HepG2 (cell line): ENCODE results near the gene SARNP. TPM values are rescaled to one million over a fixed set of nuclear protein-coding genes. Genes with fewer than 3 reads are reported as not detected.

Experiments
- ARNTL ChIP-seq: sonication (generic); formaldehyde crosslinking; IDR thresholded peaks from 2 replicates; pipeline ENCODE4 v1.4.0; 2020; ENCODE audit warnings: mild to moderate bottlenecking, missing genetic modification reagents
- BRCA1 ChIP-seq: sonication (generic); formaldehyde crosslinking; IDR thresholded peaks from 2 replicates; pipeline ENCODE4 v1.4.0; 2020; ENCODE audit warnings: missing genetic modification reagents
- DNMT1 ChIP-seq: sonication (generic); formaldehyde crosslinking; IDR thresholded peaks from 2 replicates; pipeline ENCODE4 v1.5.1; 2020; ENCODE audit warnings: mild to moderate bottlenecking, missing genetic modification reagents
- FOSL2 ChIP-seq: sonication (generic); formaldehyde crosslinking; IDR thresholded peaks from 2 replicates; pipeline ENCODE4 v1.4.0; 2020; ENCODE audit warnings: missing genetic modification reagents
- FOXP4 ChIP-seq: sonication (generic); formaldehyde crosslinking; IDR thresholded peaks from 2 replicates; pipeline ENCODE4 v1.4.0; 2020; ENCODE audit warnings: missing genetic modification reagents
- GATA4 ChIP-seq: sonication (generic); IDR thresholded peaks from 2 replicates; pipeline ENCODE4 v1.6.1; 2016; ENCODE audit warnings: antibody characterized with exemption, low read depth, borderline replicate concordance
- GFI1 ChIP-seq: sonication (generic); formaldehyde crosslinking; IDR thresholded peaks from 2 replicates; pipeline ENCODE4 v1.5.0; 2020; ENCODE audit warnings: missing genetic modification reagents, mild to moderate bottlenecking, borderline replicate concordance
- HNF4A ChIP-seq: sonication (generic); formaldehyde crosslinking; IDR thresholded peaks from 2 replicates; pipeline ENCODE4 v1.4.0; 2020; ENCODE audit warnings: missing genetic modification reagents
- MBD4 ChIP-seq: IDR thresholded peaks from 2 replicates; pipeline ENCODE4 v1.6.1; 2012; ENCODE audit warnings: low read length, inconsistent platforms, borderline replicate concordance
- MBNL3 ChIP-seq: fragments of 250-450 bp; sonication (Bioruptor Pico); conservative IDR thresholded peaks from 2 replicates; pipeline ENCODE4 v1.8.0; 2022; ENCODE audit warnings: mild to moderate bottlenecking, inconsistent platforms
- MTF1 ChIP-seq: sonication (generic); formaldehyde crosslinking; IDR thresholded peaks from 2 replicates; pipeline ENCODE4 v1.5.0; 2020; ENCODE audit warnings: missing genetic modification reagents
- PCBP1 ChIP-seq: fragments of 200-400 bp; formaldehyde crosslinking; IDR thresholded peaks from 2 replicates; pipeline ENCODE4 v1.6.1; 2017; ENCODE audit warnings: mild to moderate bottlenecking, low read depth, low read length, borderline replicate concordance
- POGZ ChIP-seq: sonication (generic); formaldehyde crosslinking; IDR thresholded peaks from 2 replicates; pipeline ENCODE4 v1.4.0; 2020; ENCODE audit warnings: mild to moderate bottlenecking, missing genetic modification reagents
- RNF2 ChIP-seq: fragments of 450-650 bp; conservative IDR thresholded peaks from 2 replicates; pipeline ENCODE4 v1.6.1; 2016; ENCODE audit warnings: low read depth
- SAP130 ChIP-seq: IDR thresholded peaks from 2 replicates; pipeline ENCODE4 v1.6.1; 2016; ENCODE audit warnings: low read depth
- TAF1 ChIP-seq: sonication (generic); formaldehyde crosslinking; IDR thresholded peaks from 2 replicates; pipeline ENCODE4 v1.4.0; 2020; ENCODE audit warnings: missing genetic modification reagents
- TBP ChIP-seq: sonication (generic); formaldehyde crosslinking; IDR thresholded peaks from 2 replicates; pipeline ENCODE4 v1.5.0; 2020; ENCODE audit warnings: missing genetic modification reagents
- TEAD2 ChIP-seq: sonication (generic); formaldehyde crosslinking; IDR thresholded peaks from 2 replicates; pipeline ENCODE4 v1.9.0; 2021; ENCODE audit warnings: missing genetic modification reagents
- TEAD3 ChIP-seq: optimal IDR thresholded peaks from 2 replicates; pipeline ENCODE3; 2016; ENCODE audit warnings: borderline replicate concordance
- TFAP4 ChIP-seq: sonication (generic); IDR thresholded peaks from 2 replicates; pipeline ENCODE4 v1.6.1; 2016; ENCODE audit warnings: low read depth, borderline replicate concordance
- ZBTB46 ChIP-seq: sonication (generic); formaldehyde crosslinking; IDR thresholded peaks from 2 replicates; pipeline ENCODE4 v1.4.0; 2020; ENCODE audit warnings: mild to moderate bottlenecking, missing genetic modification reagents, borderline replicate concordance
- ZNF101 ChIP-seq: sonication (generic); formaldehyde crosslinking; IDR thresholded peaks from 2 replicates; pipeline ENCODE4 v1.4.0; 2020; ENCODE audit warnings: mild to moderate bottlenecking, low read depth, missing genetic modification reagents, borderline replicate concordance
- ZNF30 ChIP-seq: sonication (generic); formaldehyde crosslinking; IDR thresholded peaks from 2 replicates; pipeline ENCODE4 v1.5.0; 2020; ENCODE audit warnings: mild to moderate bottlenecking, missing genetic modification reagents
- ZNF329 ChIP-seq: sonication (generic); formaldehyde crosslinking; IDR thresholded peaks from 2 replicates; pipeline ENCODE4 v1.9.0; 2021; ENCODE audit warnings: low read depth, mild to moderate bottlenecking, missing genetic modification reagents
- ZNF557 ChIP-seq: sonication (generic); formaldehyde crosslinking; IDR thresholded peaks from 2 replicates; pipeline ENCODE4 v1.4.0; 2020; ENCODE audit warnings: missing genetic modification reagents
- ZNF576 ChIP-seq: sonication (generic); formaldehyde crosslinking; IDR thresholded peaks from 2 replicates; pipeline ENCODE4 v1.4.0; 2020; ENCODE audit warnings: mild to moderate bottlenecking, missing genetic modification reagents
- ZNF616 ChIP-seq: sonication (generic); formaldehyde crosslinking; IDR thresholded peaks from 2 replicates; pipeline ENCODE4 v1.5.0; 2020; ENCODE audit warnings: low read depth, mild to moderate bottlenecking, missing genetic modification reagents
- ZNF83 ChIP-seq: sonication (generic); formaldehyde crosslinking; IDR thresholded peaks from 2 replicates; pipeline ENCODE4 v1.4.0; 2020; ENCODE audit warnings: missing genetic modification reagents, mild to moderate bottlenecking, borderline replicate concordance
- ZSCAN20 ChIP-seq: sonication (generic); formaldehyde crosslinking; IDR thresholded peaks from 2 replicates; pipeline ENCODE4 v1.4.0; 2020; ENCODE audit warnings: missing genetic modification reagents, mild to moderate bottlenecking, borderline replicate concordance
- polyA plus RNA-seq, 8 experiments: library from polyadenylated mRNA; depleted of rRNA in 3 of 8; stranded (reverse) in 7 of 8; unstranded in 1 of 8; fragments of >200 nt; fragmentation: Illumina TruSeq in 4 of 8; extraction: Trizol in 4 of 8; gene quantifications; 2 replicates each; pipeline versions ENCODE4 v1.2.1 to v1.2.3, GENCODE V29; 2011 to 2016; ENCODE audit warnings: low read depth in 4 of 8, missing spikeins in 1 of 8, mixed read lengths in 1 of 8; ENCODE audit not compliant: insufficient read depth in 1 of 8
- total RNA-seq, 5 experiments: library from RNA; depleted of rRNA; stranded (reverse); fragments of >200 nt; fragmentation: Illumina TruSeq; extraction: Trizol; gene quantifications; 2 replicates each; pipeline ENCODE4 v1.2.3, GENCODE V29; 2016; ENCODE audit warnings: low read depth in 1 of 5

SARNP gene
- total and polyA plus RNA-seq, 2 of the 13 experiments (the other 11 are each of a cell fraction or from before 2014, with no cell fraction given) = 59.0 to 95.4 TPM

- peak; percentile 73 for TF ChIP-seq HNF4A (CRISPR knock-in tag)
- TF ChIP-seq FOSL2 (CRISPR knock-in tag) = no peak
- TF ChIP-seq ZBTB46 (CRISPR knock-in tag) = no peak
- no peak for TF ChIP-seq BRCA1 (CRISPR knock-in tag)
- TF ChIP-seq TFAP4 = no peak
- no peak for TF ChIP-seq MBNL3 (CRISPR knock-in tag)
- no peak for TF ChIP-seq ZNF616 (CRISPR knock-in tag)
- no peak for TF ChIP-seq ZNF83 (CRISPR knock-in tag)
- TF ChIP-seq GFI1 (CRISPR knock-in tag) = no peak
- TF ChIP-seq PCBP1 = no peak
- no peak for TF ChIP-seq ZSCAN20 (CRISPR knock-in tag)
- no peak for TF ChIP-seq ZNF329 (CRISPR knock-in tag)
- TF ChIP-seq POGZ (CRISPR knock-in tag) = no peak
- no peak for TF ChIP-seq FOXP4 (CRISPR knock-in tag)
- no peak for TF ChIP-seq MTF1 (CRISPR knock-in tag)
- no peak for TF ChIP-seq TEAD2 (CRISPR knock-in tag)
- TF ChIP-seq TBP (CRISPR knock-in tag) = no peak
- 0 out of 2 replicates have a peak, but pooled peaks have one; percentile 5 for TF ChIP-seq ARNTL
- peak; percentile 33; the same call in 1 of the 2 replicates for TF ChIP-seq SAP130
- no peak for TF ChIP-seq TAF1 (CRISPR knock-in tag)
- TF ChIP-seq DNMT1 = no peak
- no peak for TF ChIP-seq ZNF101
- no peak for TF ChIP-seq GATA4
- no peak for TF ChIP-seq MBD4
- no peak for TF ChIP-seq ZNF576 (CRISPR knock-in tag)
- TF ChIP-seq TEAD3 (CRISPR knock-in tag) = peak; percentile 39
- no peak for TF ChIP-seq RNF2
- no peak for TF ChIP-seq ZNF557 (CRISPR knock-in tag)
- TF ChIP-seq ZNF30 = no peak
Observed at GRCh38 chr12:55720071-55720564, 97.4 kb downstream of the SARNP start, which contains the start of gene RDH5 (continued).
